WTC11 (cell line): ENCODE results near the gene ZNF574. TPM values are rescaled to one million over a fixed set of nuclear protein-coding genes. Genes with fewer than 3 reads are reported as not detected.

ENCODE experiments used
- ATAC-seq: fragments of 200-7000 bp; cut with Tn5 transposase; 2 replicates; pipeline ENCODE4 v1.10.0; 2021; ENCODE audit warnings: mild to moderate bottlenecking, moderate library complexity
- CTCF ChIA-PET: fragments of 300-600 bp; sonication (Branson Sonifier 250); formaldehyde crosslinking; loops from one replicate; lab custom pipeline; 2021; ENCODE audit warnings: antibody characterized with exemption; lab: Charles Lee
- POLR2A ChIA-PET: fragments of 350-600 bp; sonication (Branson Sonifier 250); formaldehyde crosslinking; loops from one replicate; lab custom pipeline; 2021; ENCODE audit warnings: antibody characterized with exemption; lab: Charles Lee
- DNase-seq: peaks from one replicate; pipeline ENCODE4 v3.0.0; 2021; ENCODE audit warnings: low spot score
- H3K27ac Mint-ChIP-seq: 2 replicates; pipeline ENCODE4 v1.8.0; 2021; ENCODE audit warnings: mixed read lengths
- H3K27me3 Mint-ChIP-seq: 2 replicates; pipeline ENCODE4 v1.8.0; 2021; ENCODE audit warnings: low read depth, mild to moderate bottlenecking, moderate library complexity, mixed read lengths
- H3K36me3 Mint-ChIP-seq: 2 replicates; pipeline ENCODE4 v1.8.0; 2021; ENCODE audit warnings: mixed read lengths
- H3K4me1 Mint-ChIP-seq: 2 replicates; pipeline ENCODE4 v1.8.0; 2022; ENCODE audit warnings: mixed read lengths
- H3K4me3 Mint-ChIP-seq: 2 replicates; pipeline ENCODE4 v1.8.0; 2021; ENCODE audit warnings: mild to moderate bottlenecking, moderate library complexity, mixed read lengths
- H3K9me3 Mint-ChIP-seq: 2 replicates; pipeline ENCODE4 v1.8.0; 2021; ENCODE audit warnings: mixed read lengths
- AR ChIP-seq: fragments of 250-450 bp; sonication (Bioruptor Pico); IDR thresholded peaks from 2 replicates; pipeline ENCODE4 v1.9.0; 2021; ENCODE audit warnings: mild to moderate bottlenecking
- ATF2 ChIP-seq: sonication (generic); formaldehyde crosslinking; IDR thresholded peaks from 2 replicates; pipeline ENCODE4 v1.8.1; 2022; ENCODE audit warnings: low read depth, missing genetic modification reagents, borderline replicate concordance
- CREB1 ChIP-seq: sonication (generic); formaldehyde crosslinking; IDR thresholded peaks from 2 replicates; pipeline ENCODE4 v1.8.0; 2023; ENCODE audit warnings: mild to moderate bottlenecking, missing genetic modification reagents
- CTCF ChIP-seq: fragments of 200-600 bp; IDR thresholded peaks from 2 replicates; pipeline ENCODE4 v1.8.0; 2022; ENCODE audit warnings: antibody characterized with exemption
- E2F5 ChIP-seq: sonication (generic); formaldehyde crosslinking; IDR thresholded peaks from 2 replicates; pipeline ENCODE4 v1.8.1; 2022; ENCODE audit warnings: mild to moderate bottlenecking, moderate library complexity, missing genetic modification reagents
- ELF4 ChIP-seq: sonication (generic); formaldehyde crosslinking; IDR thresholded peaks from 2 replicates; pipeline ENCODE4 v1.8.1; 2022; ENCODE audit warnings: low read depth, mild to moderate bottlenecking, moderate library complexity, missing genetic modification reagents
- ERG ChIP-seq: fragments of 250-450 bp; sonication (Bioruptor Pico); IDR thresholded peaks from 2 replicates; pipeline ENCODE4 v1.8.0; 2021; ENCODE audit warnings: mild to moderate bottlenecking
- FOXK1 ChIP-seq: sonication (generic); formaldehyde crosslinking; IDR thresholded peaks from 2 replicates; pipeline ENCODE4 v1.8.0; 2022; ENCODE audit warnings: mild to moderate bottlenecking, moderate library complexity, missing genetic modification reagents
- HMGXB4 ChIP-seq: sonication (generic); formaldehyde crosslinking; IDR thresholded peaks from 2 replicates; pipeline ENCODE4 v1.8.1; 2023; ENCODE audit warnings: mild to moderate bottlenecking, moderate library complexity, missing genetic modification reagents
- IRF2 ChIP-seq: sonication (generic); formaldehyde crosslinking; IDR thresholded peaks from 2 replicates; pipeline ENCODE4 v1.8.0; 2022; ENCODE audit warnings: low read depth, missing genetic modification reagents, borderline replicate concordance
- MAX ChIP-seq: sonication (generic); formaldehyde crosslinking; IDR thresholded peaks from 2 replicates; pipeline ENCODE4 v1.8.0; 2022; ENCODE audit warnings: mild to moderate bottlenecking, missing genetic modification reagents
- MXD4 ChIP-seq: fragments of 250-450 bp; sonication (Bioruptor Pico); IDR thresholded peaks from 2 replicates; pipeline ENCODE4 v1.8.0; 2021; ENCODE audit warnings: mild to moderate bottlenecking, moderate library complexity, borderline replicate concordance
- OVOL2 ChIP-seq: fragments of 250-450 bp; sonication (Bioruptor Pico); IDR thresholded peaks from 2 replicates; pipeline ENCODE4 v1.9.0; 2021; ENCODE audit warnings: mild to moderate bottlenecking, borderline replicate concordance
- PREB ChIP-seq: sonication (generic); formaldehyde crosslinking; IDR thresholded peaks from 2 replicates; pipeline ENCODE4 v1.8.1; 2022; ENCODE audit warnings: mild to moderate bottlenecking, missing genetic modification reagents, moderate library complexity, borderline replicate concordance
- RELA ChIP-seq: sonication (generic); formaldehyde crosslinking; IDR thresholded peaks from 2 replicates; pipeline ENCODE4 v1.8.1; 2022; ENCODE audit warnings: missing genetic modification reagents, mild to moderate bottlenecking, borderline replicate concordance
- SMAD4 ChIP-seq: sonication (generic); formaldehyde crosslinking; IDR thresholded peaks from 2 replicates; pipeline ENCODE4 v1.8.0; 2022; ENCODE audit warnings: mild to moderate bottlenecking, missing genetic modification reagents
- ZNF138 ChIP-seq: sonication (generic); formaldehyde crosslinking; conservative IDR thresholded peaks from 2 replicates; pipeline ENCODE4 v1.8.1; 2022; ENCODE audit warnings: mild to moderate bottlenecking, moderate library complexity, missing genetic modification reagents
- ZNF219 ChIP-seq: sonication (generic); formaldehyde crosslinking; IDR thresholded peaks from 2 replicates; pipeline ENCODE4 v1.8.0; 2023; ENCODE audit warnings: missing genetic modification reagents, mild to moderate bottlenecking, borderline replicate concordance
- ZNF281 ChIP-seq: sonication (generic); formaldehyde crosslinking; IDR thresholded peaks from 2 replicates; pipeline ENCODE4 v1.8.0; 2023; ENCODE audit warnings: mild to moderate bottlenecking, missing genetic modification reagents
- ZSCAN18 ChIP-seq: fragments of 250-450 bp; sonication (Bioruptor Pico); IDR thresholded peaks from 2 replicates; pipeline ENCODE4 v2.1.2; 2022; ENCODE audit warnings: mild to moderate bottlenecking, moderate library complexity
- total RNA-seq: library from RNA; stranded (reverse); gene quantifications from 3 replicates; pipeline ENCODE4 v1.2.3, GENCODE V29; 2021

Gene ZNF574
- total RNA-seq, 1 experiment from 2014 or later = 30.6 TPM

GRCh38 chr19:42057846-42058245 lies 18.1 kb upstream of the ZNF574 start (continued):
- TF ChIP-seq ZNF281 (CRISPR knock-in tag) = no peak
- TF ChIP-seq ELF4 (CRISPR knock-in tag) = no peak
- no peak for TF ChIP-seq ERG (CRISPR knock-in tag)
- TF ChIP-seq RELA (CRISPR knock-in tag) = no peak
- TF ChIP-seq MAX (CRISPR knock-in tag) = no peak
- no peak for TF ChIP-seq E2F5 (CRISPR knock-in tag)

GRCh38 chr19:42059196-42059595 lies 16.8 kb upstream of the ZNF574 start:
- no peak overlapping the region for H3K4me3 Mint-ChIP-seq
- no peaks in the 10 kb centered on the region for H3K27me3 Mint-ChIP-seq
- no peak for ATAC-seq
- peaks cover 67% of the 10 kb centered on the region for H3K36me3 Mint-ChIP-seq
- CTCF ChIA-PET = no interaction called here
- no peak overlapping the region for H3K27ac Mint-ChIP-seq
- POLR2A ChIA-PET = no interaction called here
- no peaks in the 10 kb centered on the region for H3K9me3 Mint-ChIP-seq
- no peak for DNase-seq
- no peaks in the 10 kb centered on the region for H3K4me1 Mint-ChIP-seq
- TF ChIP-seq OVOL2 (CRISPR knock-in tag) (no peak), ATF2 (CRISPR knock-in tag) (no peak), AR (CRISPR knock-in tag) (no peak), IRF2 (no peak), CREB1 (CRISPR knock-in tag) (no peak), MXD4 (no peak), ZNF219 (CRISPR knock-in tag) (no peak), CTCF (no peak), SMAD4 (CRISPR knock-in tag) (no peak), ZSCAN18 (CRISPR knock-in tag) (no peak), FOXK1 (CRISPR knock-in tag) (no peak), HMGXB4 (CRISPR knock-in tag) (no peak), PREB (CRISPR knock-in tag) (no peak), ZNF138 (CRISPR knock-in tag) (no peak)
